K562 (cell line): ENCODE data around the gene ZNF598. TPM values are rescaled to one million over a fixed set of nuclear protein-coding genes. Genes with fewer than 3 reads are reported as not detected.
A peak's percentile ranks its signal among the peaks of the same experiment; 100 is the strongest.

Experiments
- ATAC-seq: fragments of 200-7000 bp; cut with Tn5 transposase; 3 replicates; pipeline ENCODE4 v1.9.1; 2020; ENCODE audit warnings: moderate library complexity
- BruUV-seq: library from RNA; stranded (reverse); fragments of 400-500 nt; replicated peaks from 2 replicates; lab custom pipeline; 2021; lab: Mats Ljungman, UMichigan
- CTCF ChIA-PET: fragments of 300-600 bp; formaldehyde crosslinking; extraction: SDS; loops from one replicate; lab custom pipeline; 2021; ENCODE audit warnings: low intra/inter-chr PET ratio; lab: Yijun Ruan, JAX
- POLR2A ChIA-PET: fragments of 300-600, 350-650 bp; sonication (Branson Sonifier 250); formaldehyde crosslinking; extraction: SDS; loops from one replicate; lab custom pipeline; 2021; ENCODE audit warnings: antibody characterized with exemption, inconsistent platforms; lab: Yijun Ruan, JAX
- DNase-seq, 4 experiments: peaks; one replicate each; pipeline versions ENCODE4 v3.0.0 to v3.0.0-alpha.2; 2011 to 2018; ENCODE audit warnings: low spot score in 3 of 4, mixed read lengths in 3 of 4; ENCODE audit errors: extremely low read depth in 1 of 4
- FAIRE-seq: peaks from 2 replicates; lab custom pipeline; 2011; peaks lifted over from hg19 to GRCh38; lab: Jason Lieb, UNC
- H2AFZ ChIP-seq: 2 replicates; pipeline ENCODE4 v1.6.0; 2011; ENCODE audit warnings: low read depth, low read length, control low read depth, inconsistent platforms
- H3K27ac ChIP-seq: fragments of 200-600 bp; 3 replicates; pipeline ENCODE4 v1.8.0; 2011; ENCODE audit warnings: low read depth, mild to moderate bottlenecking, control low read depth, inconsistent platforms, low read length, moderate library complexity, mixed read lengths; ENCODE audit errors: extremely low read depth
- H3K27me3 ChIP-seq, 2 experiments: fragments of 300-600 bp in 1 of 2; 2 replicates in 1 of 2; 3 replicates in 1 of 2; pipeline versions ENCODE4 v1.6.0 to v1.8.0; 2011; ENCODE audit warnings: inconsistent platforms in 2 of 2, low read length in 2 of 2, mild to moderate bottlenecking in 1 of 2, mixed read lengths in 1 of 2, moderate library complexity in 1 of 2; ENCODE audit not compliant: control insufficient read depth in 2 of 2, insufficient read depth in 2 of 2
- H3K36me3 ChIP-seq: fragments of 300-600 bp; 3 replicates; pipeline ENCODE4 v1.8.0; 2011; ENCODE audit warnings: mild to moderate bottlenecking, low read length, inconsistent platforms; ENCODE audit not compliant: control insufficient read depth, insufficient read depth
- H3K4me1 ChIP-seq, 2 experiments: fragments of 200-600 bp in 1 of 2; replicated peaks in 1 of 2; 2 replicates in 1 of 2; 3 replicates in 1 of 2; pipeline versions ENCODE4 v1.5.1 to v1.8.0; 2011; ENCODE audit warnings: inconsistent platforms in 2 of 2, low read length in 2 of 2, mild to moderate bottlenecking in 1 of 2, mixed read lengths in 1 of 2, moderate library complexity in 1 of 2; ENCODE audit not compliant: control insufficient read depth in 2 of 2, insufficient read depth in 2 of 2
- H3K4me2 ChIP-seq: 2 replicates; pipeline ENCODE4 v1.6.1; 2011; ENCODE audit warnings: low read length, control low read depth, inconsistent platforms, mixed read lengths; ENCODE audit not compliant: insufficient read depth
- H3K4me3 ChIP-seq: fragments of 200-600 bp; sonication (generic), shearing (Covaris generic); 2 replicates; pipeline ENCODE4 v1.5.1; 2016; ENCODE audit warnings: control low read depth, inconsistent platforms
- H3K79me2 ChIP-seq: fragments of 200-600 bp; 3 replicates; pipeline ENCODE4 v1.8.0; 2011; ENCODE audit warnings: low read length, inconsistent platforms; ENCODE audit not compliant: control insufficient read depth, insufficient read depth
- H3K9ac ChIP-seq, 2 experiments: 2 replicates each; pipeline versions ENCODE4 v1.6.0 to v1.6.1; 2011; ENCODE audit warnings: low read depth in 2 of 2, low read length in 2 of 2, control low read depth in 1 of 2, inconsistent platforms in 1 of 2, mild to moderate bottlenecking in 1 of 2, mixed read lengths in 1 of 2; ENCODE audit not compliant: insufficient read depth in 1 of 2
- H3K9me1 ChIP-seq: one replicate; pipeline ENCODE4 v1.6.0; 2011; ENCODE audit warnings: inconsistent platforms, mild to moderate bottlenecking, low read length, moderate library complexity; ENCODE audit not compliant: control insufficient read depth, insufficient read depth
- H3K9me3 ChIP-seq: replicated peaks from 2 replicates; pipeline ENCODE4 v1.5.1; 2011; ENCODE audit warnings: low read depth, low read length, inconsistent platforms; ENCODE audit not compliant: control insufficient read depth, insufficient read depth
- H4K20me1 ChIP-seq: replicated peaks from 2 replicates; pipeline ENCODE4 v1.6.1; 2011; ENCODE audit warnings: low read length, inconsistent platforms, mixed read lengths; ENCODE audit not compliant: control insufficient read depth, insufficient read depth
- JUN ChIP-seq, 2 experiments: sonication (generic) in 1 of 2; formaldehyde crosslinking in 1 of 2; IDR thresholded peaks; 2 replicates each; pipeline versions ENCODE4 v1.6.1 to v1.8.0; 2012 to 2022; ENCODE audit warnings: borderline replicate concordance in 2 of 2, mild to moderate bottlenecking in 2 of 2, improper control_type of control experiment in 1 of 2, low read depth in 1 of 2, low read length in 1 of 2, missing genetic modification reagents in 1 of 2
- LCOR ChIP-seq: sonication (generic); formaldehyde crosslinking; IDR thresholded peaks from 2 replicates; pipeline ENCODE4 v1.8.0; 2022; ENCODE audit warnings: mild to moderate bottlenecking, missing genetic modification reagents
- NR1H2 ChIP-seq: sonication (generic); formaldehyde crosslinking; IDR thresholded peaks from 2 replicates; pipeline ENCODE4 v1.4.0; 2020; ENCODE audit warnings: mild to moderate bottlenecking, missing genetic modification reagents
- WGBS: fragments of 100-300 bp; shearing (Covaris generic); methylation state at CpG from one replicate; pipeline ENCODE4 v1.1.6; 2016; ENCODE audit warnings: low coverage, mixed read lengths; ENCODE audit not compliant: insufficient coverage; ENCODE audit errors: missing lambda C conversion rate; 5-methylcytosine and 5-hydroxymethylcytosine counted together
- in situ Hi-C: fragments of 300-500 bp; cut with MboI; formaldehyde crosslinking; loops from 4 replicates; pipeline ENCODE4 v1.15.0; 2018; ENCODE audit warnings: inconsistent platforms, mixed read lengths
- intact Hi-C: fragments of 100-400 bp; cut with micrococcal nuclease; formaldehyde crosslinking; loops from 2 replicates; pipeline ENCODE4 v1.14.2; 2022
- polyA plus RNA-seq, 8 experiments: library from polyadenylated mRNA; depleted of rRNA in 4 of 8; stranded (reverse) in 5 of 8; unstranded in 3 of 8; fragments of >200 nt; fragmentation: Nextera tagmentation in 2 of 8; fragmentation: Illumina TruSeq in 1 of 8; extraction: Ambion mirVana in 2 of 8; extraction: Trizol in 1 of 8; gene quantifications; 2 replicates each; pipeline versions ENCODE4 v1.2.1 to v1.2.3, GENCODE V29; 2011 to 2014; ENCODE audit warnings: inconsistent platforms in 1 of 8, missing spikeins in 1 of 8
- total RNA-seq, 7 experiments: library from RNA; depleted of rRNA in 6 of 7; stranded (reverse); fragments of >200 nt in 6 of 7; fragmentation: Illumina TruSeq in 2 of 7; extraction: Trizol in 2 of 7; gene quantifications; 2 replicates each; pipeline versions ENCODE4 v1.2.1 to v1.2.3, GENCODE V29; 2011 to 2021; ENCODE audit warnings: low replicate concordance in 1 of 7
- TF ChIP-seq, protein P1 (sequence below): sonication (generic); formaldehyde crosslinking; IDR thresholded peaks from 2 replicates; pipeline ENCODE4 v1.9.0; 2022; ENCODE audit warnings: mild to moderate bottlenecking, missing genetic modification reagents
- TF ChIP-seq, protein P2 (sequence below), 2 experiments: IDR thresholded peaks; 2 replicates each; pipeline ENCODE4 v1.6.1; 2011; ENCODE audit warnings: borderline replicate concordance in 1 of 2, control low read depth in 1 of 2, low read depth in 1 of 2, low read length in 1 of 2, mild to moderate bottlenecking in 1 of 2, mixed read lengths in 1 of 2, moderate library complexity in 1 of 2; ENCODE audit not compliant: insufficient read depth in 1 of 2, insufficient read length in 1 of 2, poor library complexity in 1 of 2, severe bottlenecking in 1 of 2; ENCODE audit errors: extremely low read depth in 1 of 2
- TF ChIP-seq, protein P3 (sequence below): sonication (generic); formaldehyde crosslinking; IDR thresholded peaks from 2 replicates; pipeline ENCODE4 v1.8.1; 2022; ENCODE audit warnings: missing genetic modification reagents
- TF ChIP-seq, protein P4 (sequence below): sonication (generic); formaldehyde crosslinking; IDR thresholded peaks from 2 replicates; pipeline ENCODE4 v1.9.0; 2022; ENCODE audit warnings: mild to moderate bottlenecking, missing genetic modification reagents

ZNF598 gene
- total and polyA plus RNA-seq, 9 of the 15 experiments (the other 6 are each of a cell fraction or from before 2014, with no cell fraction given), result 0.11 to 115 (median 29.6) TPM

DNA sequence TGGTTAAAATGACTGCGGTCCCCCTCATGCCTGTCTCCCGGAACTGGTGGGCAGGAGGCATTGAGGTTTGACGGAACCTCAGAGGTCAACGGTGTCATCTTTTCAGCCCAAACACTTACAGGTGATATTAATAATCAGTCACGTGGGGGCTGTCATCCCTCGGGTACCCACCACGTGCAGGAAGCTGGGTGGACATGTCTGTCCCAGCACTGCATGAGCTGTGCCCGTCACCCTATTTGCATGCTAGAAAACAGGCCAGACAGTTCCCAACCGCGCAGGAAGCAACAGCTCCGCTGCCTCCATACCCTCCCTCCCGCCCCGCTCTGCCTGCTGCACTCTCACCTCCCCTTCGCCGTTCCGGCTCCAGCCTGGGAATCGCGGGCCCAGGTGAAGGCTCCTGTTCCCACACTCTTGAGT, 18.5 kb downstream of the ZNF598 start:
- ATAC-seq (no peak), DNase-seq (no peak), FAIRE-seq (no peak)
- peaks cover 29 to 62% of the 10 kb centered on the region in 2 experiments for H3K4me1 ChIP-seq
- no peaks in the 10 kb centered on the region for H3K9me3 ChIP-seq
- intact Hi-C loops, result no loop called here
- in situ Hi-C loops, result no loop called here
- no TSS peak for BruUV-seq
- peak overlapping the region in 1 of 2 experiments; percentile 87; a peak in 1 of 4 replicates for H3K9ac ChIP-seq
- H3K4me3 ChIP-seq, result no peak overlapping the region
- H3K79me2 ChIP-seq, result peaks cover 29% of the 10 kb centered on the region
- POLR2A ChIA-PET, result interaction anchor here (0.7 to 5.5 kb wide), 3 partner anchors 26 to 122 kb away, joined by 3 to 50 read pairs (median 6); partner anchors contain the start of genes RNF151 and RPS2
- no peaks in the 10 kb centered on the region; the same call in 1 of the 2 replicates for H4K20me1 ChIP-seq
- 78% methylated on average over 9 of the region's 18 CpGs for WGBS
- no peak for TF ChIP-seq NR1H2 (CRISPR knock-in tag)
- TF ChIP-seq JUN (IDR thresholded peaks at IDR 0.05; ENCODE audit: borderline replicate concordance, low read depth, low read length), result no peak
- peak; percentile 15; the same call in 1 of the 2 replicates for TF ChIP-seq JUN (CRISPR knock-in tag; IDR thresholded peaks at IDR 0.05; ENCODE audit: borderline replicate concordance)
- TF ChIP-seq, protein P1, sequence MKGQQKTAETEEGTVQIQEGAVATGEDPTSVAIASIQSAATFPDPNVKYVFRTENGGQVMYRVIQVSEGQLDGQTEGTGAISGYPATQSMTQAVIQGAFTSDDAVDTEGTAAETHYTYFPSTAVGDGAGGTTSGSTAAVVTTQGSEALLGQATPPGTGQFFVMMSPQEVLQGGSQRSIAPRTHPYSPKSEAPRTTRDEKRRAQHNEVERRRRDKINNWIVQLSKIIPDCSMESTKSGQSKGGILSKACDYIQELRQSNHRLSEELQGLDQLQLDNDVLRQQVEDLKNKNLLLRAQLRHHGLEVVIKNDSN (CRISPR knock-in tag), result peak; percentile 65
- TF ChIP-seq, protein P2, sequence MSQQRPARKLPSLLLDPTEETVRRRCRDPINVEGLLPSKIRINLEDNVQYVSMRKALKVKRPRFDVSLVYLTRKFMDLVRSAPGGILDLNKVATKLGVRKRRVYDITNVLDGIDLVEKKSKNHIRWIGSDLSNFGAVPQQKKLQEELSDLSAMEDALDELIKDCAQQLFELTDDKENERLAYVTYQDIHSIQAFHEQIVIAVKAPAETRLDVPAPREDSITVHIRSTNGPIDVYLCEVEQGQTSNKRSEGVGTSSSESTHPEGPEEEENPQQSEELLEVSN (IDR thresholded peaks at IDR 0.05; ENCODE audit: borderline replicate concordance in 1 of 2, extremely low read depth in 1 of 2, insufficient read depth in 1 of 2, insufficient read length in 1 of 2, low read depth in 1 of 2, low read length in 1 of 2, poor library complexity in 1 of 2, severe bottlenecking in 1 of 2), result peak in 1 of 2 experiments; percentile 13
- TF ChIP-seq, protein P3, sequence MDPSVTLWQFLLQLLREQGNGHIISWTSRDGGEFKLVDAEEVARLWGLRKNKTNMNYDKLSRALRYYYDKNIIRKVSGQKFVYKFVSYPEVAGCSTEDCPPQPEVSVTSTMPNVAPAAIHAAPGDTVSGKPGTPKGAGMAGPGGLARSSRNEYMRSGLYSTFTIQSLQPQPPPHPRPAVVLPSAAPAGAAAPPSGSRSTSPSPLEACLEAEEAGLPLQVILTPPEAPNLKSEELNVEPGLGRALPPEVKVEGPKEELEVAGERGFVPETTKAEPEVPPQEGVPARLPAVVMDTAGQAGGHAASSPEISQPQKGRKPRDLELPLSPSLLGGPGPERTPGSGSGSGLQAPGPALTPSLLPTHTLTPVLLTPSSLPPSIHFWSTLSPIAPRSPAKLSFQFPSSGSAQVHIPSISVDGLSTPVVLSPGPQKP (CRISPR knock-in tag), result no peak
- TF ChIP-seq, protein P4, sequence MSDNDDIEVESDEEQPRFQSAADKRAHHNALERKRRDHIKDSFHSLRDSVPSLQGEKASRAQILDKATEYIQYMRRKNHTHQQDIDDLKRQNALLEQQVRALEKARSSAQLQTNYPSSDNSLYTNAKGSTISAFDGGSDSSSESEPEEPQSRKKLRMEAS (CRISPR knock-in tag), result 0 out of 2 replicates have a peak, but pooled peaks have one; percentile 22
- TF ChIP-seq LCOR, result no peak
- no peaks in the 10 kb centered on the region for H3K9me1 ChIP-seq
- no peak overlapping the region for H2AFZ ChIP-seq
- no peak overlapping the region; the same call in 2 of the 3 replicates for H3K27ac ChIP-seq
- H3K27me3 ChIP-seq, result no peaks in the 10 kb centered on the region
- CTCF ChIA-PET, result no interaction called here
- H3K36me3 ChIP-seq, result peaks cover 24% of the 10 kb centered on the region; the same call in 1 of the 3 replicates
- no peak overlapping the region for H3K4me2 ChIP-seq
